IPS-11a (cell line): ENCODE data around the gene NME9.

Experiments used
- H3K4me3 ChIP-seq: one replicate; pipeline ENCODE4 v1.5.1; 2013; ENCODE audit warnings: low read depth, low read length, control low read depth

Gene NME9

DNA sequence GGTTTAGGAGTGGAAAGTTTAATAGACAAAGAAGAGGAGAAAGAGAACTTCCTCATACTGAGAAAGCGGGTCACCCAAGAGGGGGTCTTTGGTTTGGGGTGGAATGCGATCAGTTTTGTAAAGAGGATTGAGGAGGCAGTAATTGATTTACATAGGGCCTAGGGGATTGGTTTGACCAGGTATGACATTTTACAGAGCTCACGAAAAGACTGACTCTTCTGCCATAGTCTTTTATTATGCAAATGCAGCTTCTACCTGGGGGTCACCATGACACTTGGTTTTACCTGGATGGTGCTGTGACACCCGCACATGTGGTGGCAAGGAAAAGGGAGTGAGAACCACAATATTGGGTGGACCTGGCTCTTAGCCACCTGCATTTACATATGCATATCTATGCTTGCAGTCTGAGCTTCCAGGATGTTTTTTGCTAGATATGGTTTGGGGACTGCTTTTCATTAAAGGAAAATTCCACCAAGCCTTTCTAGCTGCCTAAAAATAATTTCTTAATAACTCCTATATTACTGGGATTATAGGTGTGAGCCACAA, 6.9 kb upstream of the NME9 start:
- no peak overlapping the region for H3K4me3 ChIP-seq

- no peak overlapping the region for H3K4me3 ChIP-seq
These were observed 5.0 kb upstream of the NME9 start for GRCh38 chr3:138334608-138335007.

DNA sequence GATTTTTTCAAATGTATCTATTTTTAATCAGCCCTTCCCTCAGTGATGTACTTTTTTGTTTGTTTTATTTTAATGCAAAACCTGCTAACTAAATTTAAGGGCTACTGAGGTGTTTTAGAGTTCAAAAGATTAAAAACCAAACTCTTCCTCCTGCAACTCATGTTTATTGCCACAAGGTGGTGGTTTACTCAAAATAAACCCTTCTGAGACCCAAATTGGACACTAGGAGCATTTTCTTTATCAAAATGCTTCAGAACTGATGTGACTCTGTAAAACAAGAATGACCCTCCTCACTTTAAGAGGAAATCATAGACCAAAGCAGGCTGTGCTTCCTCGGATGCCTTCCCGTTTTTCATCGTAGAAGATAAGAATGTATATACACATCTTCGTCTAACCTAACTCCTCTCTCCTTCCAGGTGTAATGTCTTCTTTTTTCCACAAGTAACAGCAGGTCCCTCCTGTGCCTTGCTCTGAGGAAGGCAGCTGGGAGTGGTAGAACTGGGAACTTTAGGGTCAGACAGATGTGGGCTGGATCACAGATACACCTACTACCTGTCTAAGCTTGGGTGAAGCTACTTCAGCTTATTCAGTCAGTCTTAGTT, 2.9 kb upstream of the NME9 start:
- H3K4me3 ChIP-seq: no peak overlapping the region

DNA sequence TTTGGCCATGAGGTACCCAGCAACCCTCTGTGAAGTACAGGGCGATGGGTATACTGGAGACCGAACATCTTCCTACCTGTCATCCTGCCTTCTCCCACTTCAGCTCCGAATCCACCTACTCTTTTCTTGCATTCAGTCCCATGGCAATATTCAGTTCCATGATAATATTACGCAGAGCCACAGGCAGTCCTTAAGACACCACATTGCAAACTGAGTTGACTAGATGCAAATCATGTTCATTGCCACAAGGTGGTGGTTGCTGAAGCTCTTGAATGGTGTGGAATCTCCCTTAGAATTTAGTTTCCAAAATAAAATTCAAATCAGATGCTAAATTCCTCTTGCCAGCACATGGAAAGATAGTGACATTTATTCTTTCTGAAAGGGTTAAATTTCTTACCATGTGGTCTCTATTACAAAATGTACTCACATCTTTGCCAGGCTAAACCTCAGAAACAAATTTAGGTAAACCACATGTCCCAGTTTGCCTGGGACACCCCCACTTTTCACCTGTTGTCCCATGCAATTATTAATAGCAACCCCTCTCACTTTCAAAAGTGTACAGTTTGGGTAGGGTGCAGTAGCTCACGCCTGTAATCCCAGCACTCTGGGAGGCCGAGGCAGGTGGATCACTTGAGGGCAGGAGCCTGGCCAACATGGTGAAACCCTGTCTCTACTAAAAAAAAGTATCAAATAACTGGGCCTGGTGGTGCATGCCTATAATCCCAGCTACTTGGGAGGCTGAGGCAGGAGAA, 1.7 kb upstream of the NME9 start:
- no peak overlapping the region for H3K4me3 ChIP-seq

GRCh38 chr3:138329984-138330293, 288 bp upstream of the NME9 start:
- peak overlapping the region; percentile 47 for H3K4me3 ChIP-seq

DNA sequence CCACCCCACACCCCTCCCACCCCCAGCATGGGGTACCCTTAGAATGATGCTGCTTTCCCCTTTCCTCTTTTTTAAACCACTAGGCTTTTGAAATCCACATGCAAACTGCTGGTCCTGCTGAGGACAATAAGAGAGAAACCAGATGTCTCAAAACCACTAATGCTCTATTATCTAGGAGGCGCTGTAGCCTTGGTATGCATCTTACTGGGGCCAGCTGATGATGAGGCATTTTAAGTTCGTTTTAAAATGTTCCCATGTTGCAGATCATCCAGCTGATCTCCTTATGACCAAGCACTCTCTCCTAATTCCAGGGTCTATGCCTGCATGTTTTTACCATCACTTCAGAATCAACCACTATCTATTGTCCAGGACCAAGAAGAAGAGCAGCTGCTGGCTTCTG, 1.3 kb downstream of the NME9 start:
- no peak overlapping the region for H3K4me3 ChIP-seq

GRCh38 chr3:138327831-138328230, 1.8 kb downstream of the NME9 start:
- no peak overlapping the region for H3K4me3 ChIP-seq

GRCh38 chr3:138326866-138327595, 2.6 kb downstream of the NME9 start:
- H3K4me3 ChIP-seq: no peak overlapping the region

DNA sequence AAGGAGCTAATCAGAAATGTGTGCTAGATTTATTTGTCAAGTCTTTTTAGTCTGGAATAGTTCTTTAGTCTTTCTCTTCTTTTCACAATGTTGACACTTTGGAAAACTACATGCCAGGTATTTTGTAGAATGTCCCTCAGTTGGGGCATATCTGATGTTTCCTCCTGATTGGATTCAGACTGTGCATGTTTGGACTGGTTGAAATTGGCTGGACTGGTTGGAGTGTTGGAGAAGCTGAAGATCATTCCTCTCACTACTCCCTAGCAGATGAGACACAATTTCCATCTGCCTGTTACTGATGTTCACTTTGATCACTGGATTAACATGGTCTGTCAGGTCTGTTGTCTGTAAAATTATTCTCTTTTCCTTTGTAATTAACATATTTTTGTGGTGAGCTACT, 3.7 kb downstream of the NME9 start:
- H3K4me3 ChIP-seq: no peak overlapping the region

DNA sequence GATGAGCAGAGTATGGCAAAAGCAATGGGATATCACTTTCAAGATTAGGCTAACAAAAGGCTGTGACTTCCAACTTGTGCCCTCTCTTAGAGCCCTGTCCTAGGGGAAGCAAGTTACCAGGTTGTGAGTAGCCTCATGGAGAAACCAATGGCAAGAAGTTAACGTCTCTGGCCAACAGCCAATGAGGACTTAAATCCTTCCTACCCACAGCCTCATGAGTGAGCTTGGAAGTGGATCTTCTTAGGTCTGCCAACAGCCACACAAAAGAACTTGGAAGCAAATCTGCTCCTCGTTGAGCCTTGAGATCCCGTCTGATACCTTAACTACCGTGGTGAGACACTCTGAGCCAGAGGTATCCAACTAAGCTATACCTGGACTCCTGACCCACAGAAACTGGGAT, 5.7 kb downstream of the NME9 start:
- no peak overlapping the region for H3K4me3 ChIP-seq

GRCh38 chr3:138317687-138318086, 12.0 kb downstream of the NME9 start:
- H3K4me3 ChIP-seq: no peak overlapping the region

DNA sequence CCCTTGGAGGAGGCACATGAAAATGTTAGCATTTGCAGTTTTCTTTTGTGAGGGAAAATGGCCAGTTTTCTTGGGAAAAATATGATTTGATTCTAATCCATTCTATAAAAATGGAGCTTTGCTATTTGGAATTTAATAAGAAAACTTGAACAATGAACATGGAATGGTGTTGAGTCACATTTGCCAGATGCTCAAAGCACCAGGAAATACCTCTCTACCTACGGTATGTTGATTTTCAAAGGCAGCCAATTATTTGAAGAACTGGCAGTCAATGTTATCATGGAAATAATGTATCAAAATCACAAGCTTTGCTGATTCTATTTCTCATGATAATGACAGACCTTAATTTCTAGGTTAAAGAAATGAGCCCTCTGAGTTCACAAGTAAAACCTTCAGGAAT, 14.9 kb downstream of the NME9 start:
- no peak overlapping the region for H3K4me3 ChIP-seq

DNA sequence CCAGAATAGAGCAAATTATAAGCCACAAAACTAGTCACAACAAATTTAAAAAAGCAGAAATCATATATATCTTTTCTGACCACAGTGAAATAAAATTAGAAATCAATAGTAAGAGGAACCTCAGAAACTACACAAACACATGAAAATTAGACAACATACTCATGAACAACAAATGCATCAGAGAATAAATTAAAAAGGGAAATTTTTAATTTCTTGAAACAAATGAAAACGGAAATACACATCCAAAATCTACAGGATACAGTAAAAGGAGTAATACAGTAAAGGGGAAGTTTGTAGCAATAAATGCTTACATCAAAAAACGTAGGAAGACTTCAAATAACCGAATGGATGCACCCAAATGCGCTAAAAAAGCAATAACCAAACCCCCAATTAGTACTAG, 19.2 kb downstream of the NME9 start:
- no peak overlapping the region for H3K4me3 ChIP-seq

DNA sequence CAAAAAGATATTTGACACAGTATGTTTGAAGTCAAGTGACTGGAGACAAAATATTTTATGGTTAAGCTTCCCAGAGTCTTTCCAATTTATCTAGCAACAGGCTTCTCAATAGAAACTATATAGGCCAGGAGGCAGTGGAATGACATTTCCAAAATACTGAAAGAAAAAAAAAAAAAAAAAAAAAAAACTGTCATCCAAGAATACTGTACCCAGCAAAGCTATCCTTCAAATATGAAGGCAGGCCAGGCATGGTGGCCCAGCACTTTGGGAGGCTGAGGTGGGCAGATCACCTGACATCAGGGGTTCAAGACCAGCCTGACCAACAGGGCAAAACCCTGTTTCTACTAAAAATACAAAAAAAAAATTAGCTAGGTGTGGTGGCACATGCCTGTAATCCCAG, 20.9 kb downstream of the NME9 start:
- no peak overlapping the region for H3K4me3 ChIP-seq

DNA sequence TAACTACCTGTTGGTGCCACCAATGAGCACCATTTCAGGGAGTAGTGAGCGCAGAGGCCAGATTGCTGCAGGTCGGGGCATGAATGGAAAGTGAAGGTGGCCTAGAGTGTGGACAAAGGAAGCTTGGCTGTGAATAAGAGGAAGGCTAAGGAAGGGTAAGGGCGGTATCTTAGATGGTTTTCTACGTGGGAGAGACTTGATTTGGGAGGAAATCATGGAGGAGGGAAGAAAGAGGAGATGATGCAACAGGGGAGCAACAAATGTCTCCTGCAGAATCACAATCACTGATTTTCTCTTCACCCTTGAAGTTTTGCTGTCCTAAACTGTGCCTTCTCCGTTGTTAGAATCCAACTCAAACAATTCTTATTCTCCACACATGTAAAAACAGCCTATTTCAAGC, 21.8 kb downstream of the NME9 start:
- no peak overlapping the region for H3K4me3 ChIP-seq

- H3K4me3 ChIP-seq: no peak overlapping the region
These were observed 26.2 kb downstream of the NME9 start for GRCh38 chr3:138303474-138303873.

GRCh38 chr3:138300647-138301046, 29.0 kb downstream of the NME9 start:
- no peak overlapping the region for H3K4me3 ChIP-seq

- H3K4me3 ChIP-seq: no peak overlapping the region
These were observed 31.8 kb downstream of the NME9 start for GRCh38 chr3:138297876-138298275.

DNA sequence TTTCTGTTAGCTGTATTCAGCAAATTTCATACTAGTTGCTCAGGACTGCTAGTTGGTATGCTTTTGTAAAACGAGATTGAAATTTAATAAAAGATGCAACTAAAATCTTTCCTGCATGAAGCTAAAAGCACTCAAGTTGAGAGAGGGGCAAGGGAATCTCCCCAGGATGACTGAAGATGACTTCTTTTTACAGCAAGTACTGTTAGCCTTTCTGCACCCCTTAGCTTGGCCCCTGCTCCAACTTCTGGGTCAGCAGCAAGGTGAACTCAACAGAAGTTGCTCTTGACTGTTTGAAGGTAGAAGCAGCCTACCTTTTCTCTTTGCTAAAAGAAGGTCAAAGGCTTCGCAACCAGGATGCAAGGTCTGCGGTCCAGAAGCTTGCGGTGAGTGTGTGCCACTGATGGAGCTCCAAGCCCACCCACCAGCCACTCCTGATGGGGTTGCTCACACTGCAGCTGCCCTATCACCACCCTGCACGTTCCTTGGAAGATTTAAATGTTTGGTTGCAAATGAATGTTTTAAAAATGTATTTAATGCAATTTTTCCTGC, 32.5 kb downstream of the NME9 start:
- no peak overlapping the region for H3K4me3 ChIP-seq

GRCh38 chr3:138296639-138297038, 33.0 kb downstream of the NME9 start:
- H3K4me3 ChIP-seq: no peak overlapping the region

DNA sequence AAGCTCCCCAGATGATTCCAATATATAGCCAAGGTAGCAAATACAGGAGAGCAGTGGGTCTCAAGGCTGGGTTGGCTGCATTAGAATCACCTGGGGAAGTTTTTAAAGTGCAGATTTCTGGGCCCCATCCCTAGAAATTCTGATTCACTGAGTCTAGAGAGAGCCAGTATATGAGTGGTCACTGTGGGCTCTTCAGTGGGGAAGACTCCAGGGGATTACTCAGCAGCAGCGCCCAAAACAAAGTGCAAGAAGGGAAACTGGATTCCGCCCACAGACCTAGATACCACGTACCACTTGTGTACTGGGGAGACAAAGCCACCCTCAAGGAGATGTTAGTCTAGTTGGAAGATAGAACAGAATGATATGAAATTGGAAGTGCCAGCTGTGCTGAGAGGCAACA, 40.0 kb downstream of the NME9 start:
- H3K4me3 ChIP-seq: no peak overlapping the region

DNA sequence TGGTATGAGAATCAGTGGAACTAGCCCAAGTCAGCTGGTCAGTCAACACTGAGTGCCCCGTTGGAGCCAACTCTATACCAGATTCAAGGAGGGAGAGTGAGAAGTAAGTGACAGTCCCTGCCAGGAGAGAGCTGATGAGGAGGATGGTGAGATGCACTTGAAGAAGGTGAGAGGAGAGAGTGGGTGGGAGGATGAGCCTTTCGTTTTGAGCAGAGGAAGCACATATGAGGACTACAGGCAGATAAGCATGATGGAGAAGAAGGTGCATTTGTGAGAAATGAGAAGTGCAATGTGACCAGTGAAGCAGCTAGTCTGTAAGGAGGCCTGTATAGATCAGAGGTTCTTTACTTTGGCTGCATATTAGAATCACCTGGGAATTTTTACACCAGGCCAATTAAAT, 40.4 kb downstream of the NME9 start:
- H3K4me3 ChIP-seq: no peak overlapping the region
